GM18519 (cell line): ENCODE results near the gene BTLA.
"Not testable (repeated sequence)": the region's sequence is repeated elsewhere in the genome, so short reads cannot be mapped to it uniquely, and the experiment has no call there.

Source experiments
- ATAC-seq: cut with Tn5 transposase; IDR thresholded peaks from one replicate; pipeline ENCODE4 v1.9.1; 2021; ENCODE audit warnings: mild to moderate bottlenecking, moderate library complexity; ENCODE audit not compliant: unreplicated experiment, low FRiP score

The BTLA gene

GRCh38 chr3:112456147-112456546 lies 43.1 kb downstream of the BTLA start:
- ATAC-seq = no peak

GRCh38 chr3:112448939-112449338 lies 50.3 kb downstream of the BTLA start:
- no peak for ATAC-seq

DNA sequence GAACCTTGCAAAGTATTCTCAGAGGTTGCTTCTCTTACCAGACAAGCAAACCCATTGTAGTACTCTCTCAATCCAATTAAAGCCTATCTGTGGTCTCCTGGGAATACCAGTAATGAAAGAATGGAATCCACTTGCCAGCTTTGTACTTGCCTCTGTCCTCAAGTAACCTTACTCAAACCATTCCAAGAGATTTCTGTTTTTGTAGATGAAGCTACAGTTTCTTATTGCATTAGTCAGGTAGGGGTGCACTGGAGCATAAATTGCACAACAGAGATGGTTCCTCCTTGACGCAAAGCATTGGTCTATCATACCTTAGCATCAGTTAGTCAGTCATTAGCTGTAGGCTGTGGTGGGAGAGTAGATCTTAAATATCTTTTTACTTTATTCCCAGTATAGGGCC lies 52.9 kb downstream of the BTLA start:
- ATAC-seq = no peak

DNA sequence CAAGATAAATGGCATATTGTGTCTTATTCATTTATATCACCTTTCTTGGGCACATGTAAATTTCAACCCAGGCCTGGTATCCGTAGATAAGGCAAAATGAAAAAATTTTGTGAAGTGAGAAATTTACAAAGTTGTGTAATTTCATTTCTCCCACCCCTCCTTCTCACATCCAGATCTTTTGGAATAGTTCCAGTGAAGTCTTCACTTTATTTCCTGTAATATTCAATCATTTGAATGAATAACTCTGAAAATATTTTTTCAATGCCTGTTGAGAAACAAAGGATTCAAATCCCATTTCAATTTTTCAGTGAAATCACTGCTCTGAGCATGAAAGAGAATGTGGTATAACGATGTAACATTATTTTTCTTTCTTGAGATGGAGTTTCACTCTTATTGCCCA lies 53.4 kb downstream of the BTLA start:
- ATAC-seq = no peak

DNA sequence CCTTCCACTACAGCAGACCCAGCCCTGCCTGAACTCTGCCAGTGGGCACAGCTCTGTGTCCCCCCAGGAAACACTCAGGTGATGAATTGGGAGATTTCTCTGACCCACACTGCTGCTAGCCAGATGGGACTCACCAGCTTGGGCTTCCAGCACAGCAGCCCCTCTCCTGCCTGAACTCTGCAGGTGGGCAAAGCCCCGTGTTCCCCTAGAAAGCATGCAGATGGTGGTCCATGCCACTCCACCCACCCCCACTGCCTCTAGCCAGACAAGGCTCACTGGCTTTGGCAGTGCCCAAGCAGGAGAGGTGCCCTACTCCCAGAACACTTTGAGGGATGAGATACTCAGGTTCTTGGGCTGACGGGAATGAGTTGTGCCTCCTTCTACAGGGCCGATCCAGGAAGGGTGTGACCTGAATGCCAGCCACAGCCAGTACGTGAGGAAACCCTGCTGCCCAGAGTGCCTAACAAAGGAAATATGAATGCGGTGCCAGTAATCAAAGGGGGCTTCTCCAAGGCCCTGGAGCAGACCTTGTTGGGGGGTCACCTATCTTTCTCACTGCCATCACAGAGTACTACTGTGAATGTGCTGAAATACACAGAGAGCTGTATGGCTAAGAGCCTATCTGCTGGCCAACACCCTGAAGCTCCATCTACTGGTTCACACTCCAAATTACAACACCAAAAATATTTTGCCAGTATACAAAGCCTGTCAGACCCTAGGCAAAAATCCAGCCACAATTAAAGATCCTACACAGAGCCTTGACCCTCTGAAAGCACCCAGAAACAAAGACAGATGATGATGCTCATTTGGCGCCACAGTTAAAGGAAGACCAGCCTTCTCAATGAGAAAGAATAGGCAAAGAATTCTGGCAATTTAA lies 61.9 kb downstream of the BTLA start:
- peak; percentile 61 for ATAC-seq

GRCh38 chr3:112429960-112430359 lies 69.3 kb downstream of the BTLA start:
- ATAC-seq = no peak

DNA sequence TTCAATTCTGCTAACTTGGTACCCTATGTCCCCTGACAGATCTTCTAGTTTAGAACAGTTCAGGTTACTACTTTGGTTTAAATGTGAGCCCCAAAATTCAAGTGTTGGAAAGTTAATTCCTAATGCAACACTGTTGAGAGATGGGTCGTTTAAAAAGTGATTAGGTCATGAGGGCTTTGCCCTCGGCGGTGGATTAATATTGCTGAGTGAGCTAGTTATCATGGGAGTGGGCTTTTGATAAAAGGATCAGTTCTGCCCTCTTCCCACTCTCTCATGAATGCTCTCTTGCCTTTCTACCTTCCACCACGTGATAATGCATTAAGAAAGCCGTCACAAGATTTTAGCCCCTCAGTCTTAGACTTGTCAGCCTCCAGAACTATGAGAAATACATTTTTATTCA lies 72.1 kb downstream of the BTLA start:
- no peak for ATAC-seq

DNA sequence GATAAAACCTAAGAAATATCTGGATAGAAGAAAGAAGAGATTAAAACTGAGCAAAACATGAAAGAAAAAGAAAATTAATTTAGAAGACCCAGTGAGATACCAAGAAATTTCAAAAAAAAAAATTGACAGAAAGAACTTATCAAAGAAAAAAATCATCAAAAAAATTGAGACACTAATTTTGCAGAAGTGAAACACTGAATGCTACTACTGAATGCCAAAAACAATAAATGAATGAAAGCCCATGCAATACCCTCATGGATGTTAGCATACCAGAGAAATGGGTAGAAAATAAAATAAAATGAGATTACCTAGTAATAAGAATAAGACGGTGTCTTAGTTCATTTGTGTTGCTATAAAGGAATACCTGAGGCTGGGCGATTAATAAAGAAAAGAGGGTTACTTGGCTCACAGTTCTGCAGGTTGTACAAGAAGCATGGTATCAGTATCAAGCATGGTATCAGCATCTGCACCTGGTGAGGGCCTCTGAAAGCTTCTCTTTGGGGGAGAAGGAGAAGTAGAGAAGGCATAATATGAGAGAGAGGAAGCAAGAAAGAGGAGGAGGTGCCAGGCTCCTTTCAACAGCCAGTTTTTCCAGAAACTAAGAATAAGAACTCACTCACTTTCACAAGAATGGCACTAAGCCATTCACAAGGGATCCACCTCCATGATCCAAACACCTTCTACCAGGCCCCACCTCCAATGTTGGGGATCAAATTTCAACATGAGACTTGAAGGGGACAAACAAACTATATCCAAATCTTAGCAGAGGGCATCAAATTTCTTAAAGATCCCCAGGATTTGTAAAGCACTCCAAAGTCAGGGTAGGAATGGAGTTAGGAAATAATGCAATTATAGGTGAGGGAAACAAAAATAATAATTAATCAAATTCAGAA lies 73.2 kb downstream of the BTLA start:
- no peak for ATAC-seq

DNA sequence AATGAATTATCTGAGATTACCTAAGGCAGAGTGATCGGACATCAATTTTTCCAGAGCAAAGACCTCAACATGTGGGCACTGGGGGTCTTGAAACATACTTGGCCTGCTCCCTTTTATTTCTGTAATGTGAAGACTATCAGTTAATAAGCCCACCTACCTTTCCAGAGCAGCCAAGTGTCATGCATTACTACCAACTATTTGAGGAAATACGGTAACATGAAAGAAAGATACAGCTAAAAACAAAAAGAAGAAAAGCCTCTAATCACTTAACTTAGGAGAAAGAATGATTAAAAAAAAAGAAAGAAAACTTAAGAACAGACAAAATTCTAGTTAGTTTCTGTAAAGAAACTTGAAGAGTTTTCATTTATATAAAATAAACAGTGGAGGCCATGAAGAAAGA lies 73.9 kb downstream of the BTLA start:
- no peak for ATAC-seq

DNA sequence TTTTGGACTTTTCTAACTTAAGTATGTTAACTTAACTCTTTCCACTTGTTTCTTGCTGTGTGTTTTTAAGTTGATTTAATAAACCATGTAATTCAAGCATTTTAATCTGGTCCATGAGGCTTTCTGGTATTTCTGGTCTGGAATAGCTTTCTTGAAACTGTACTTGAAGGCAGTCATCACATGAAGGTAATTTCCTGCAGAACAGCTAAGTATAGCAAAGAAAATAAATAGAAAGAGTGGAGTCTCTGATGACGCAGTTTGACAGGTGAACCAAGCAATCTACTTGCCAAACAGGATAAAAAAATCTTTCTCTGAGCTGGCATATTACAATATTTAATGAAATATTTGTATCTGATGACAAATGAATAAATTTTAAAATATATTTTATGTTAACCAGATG lies 74.9 kb downstream of the BTLA start:
- ATAC-seq = no peak

DNA sequence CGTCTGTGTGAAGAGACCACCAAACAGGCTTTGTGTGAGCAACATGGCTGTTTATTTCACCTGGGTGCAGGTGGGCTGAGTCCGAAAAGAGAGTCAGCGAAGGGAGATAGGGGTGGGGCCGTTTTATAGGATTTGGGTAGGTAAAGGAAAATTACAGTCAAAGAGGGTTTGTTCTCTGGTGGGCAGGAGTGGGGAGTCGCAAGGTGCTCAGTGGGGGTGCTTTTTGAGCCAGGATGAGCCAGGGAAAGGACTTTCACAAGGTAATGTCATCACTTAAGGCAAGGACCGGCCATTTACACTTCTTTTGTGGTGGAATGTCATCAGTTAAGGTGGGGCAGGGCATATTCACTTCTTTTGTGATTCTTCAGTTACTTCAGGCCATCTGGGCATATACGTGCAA lies 76.4 kb downstream of the BTLA start:
- not testable (repeated sequence) for ATAC-seq

DNA sequence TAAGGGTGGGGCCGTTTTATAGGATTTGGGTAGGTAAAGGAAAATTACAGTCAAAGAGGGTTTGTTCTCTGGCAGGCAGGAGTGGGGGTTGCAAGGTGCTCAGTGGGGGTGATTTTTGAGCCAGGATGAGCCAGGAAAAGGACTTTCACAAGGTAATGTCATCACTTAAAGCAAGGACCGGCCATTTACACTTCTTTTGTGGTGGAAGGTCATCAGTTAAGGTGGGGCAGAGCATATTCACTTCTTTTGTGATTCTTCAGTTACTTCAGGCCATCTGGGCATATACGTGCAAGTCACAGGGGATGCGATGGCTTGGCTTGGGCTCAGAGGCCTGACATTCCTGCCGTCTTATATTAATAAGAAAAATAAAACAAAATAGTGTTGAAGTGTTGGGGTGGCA lies 80.7 kb downstream of the BTLA start:
- ATAC-seq = not testable (repeated sequence)

DNA sequence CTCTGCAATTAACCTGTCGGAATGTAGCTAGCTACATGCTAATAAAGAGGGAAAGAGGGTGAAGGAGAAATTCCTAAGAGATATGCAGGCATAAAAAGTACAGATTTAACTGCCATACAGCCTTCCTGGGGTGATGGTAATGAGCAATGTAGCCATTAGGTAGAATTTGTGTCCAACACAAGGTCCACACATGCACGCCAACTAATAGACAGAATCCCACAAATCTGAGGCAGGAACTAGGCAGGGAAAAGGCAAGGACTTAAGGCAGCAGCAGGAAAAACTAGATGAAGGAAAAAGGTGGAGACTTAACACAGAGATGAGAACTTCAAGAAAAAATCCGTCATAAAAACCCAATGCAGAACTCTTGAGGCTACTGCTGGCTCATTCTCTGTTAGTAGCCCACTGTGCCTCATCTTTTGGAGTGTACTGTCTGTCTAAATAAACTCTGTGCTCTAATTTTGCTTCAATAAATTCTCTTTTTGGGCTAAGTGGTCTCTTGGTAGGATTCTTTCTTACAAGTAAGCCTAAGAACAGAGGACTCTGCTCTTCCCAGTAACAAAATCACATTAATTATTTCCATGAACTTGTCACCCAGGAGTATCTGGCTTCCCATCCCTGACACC lies 81.5 kb downstream of the BTLA start:
- no peak for ATAC-seq

GRCh38 chr3:112416391-112417212 lies 82.7 kb downstream of the BTLA start:
- ATAC-seq = no peak

DNA sequence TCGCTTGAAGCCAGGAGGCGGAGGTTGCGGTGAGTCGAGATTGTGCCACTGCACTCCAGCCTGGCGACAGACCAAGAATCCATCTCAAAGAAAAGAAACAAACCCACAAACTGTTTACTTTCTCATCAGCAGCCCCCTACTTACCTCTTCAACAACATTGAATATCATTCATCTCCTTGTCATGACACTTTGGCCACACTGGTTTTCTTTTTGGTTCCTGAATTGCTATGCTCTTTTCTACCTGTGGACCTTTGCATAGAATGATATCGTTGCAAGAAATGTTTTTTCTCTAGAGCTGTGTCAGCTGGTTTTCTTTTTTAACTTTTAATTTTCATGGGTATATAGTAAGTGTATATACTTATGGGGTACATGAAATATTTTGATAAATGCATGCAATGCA lies 83.9 kb downstream of the BTLA start:
- no peak for ATAC-seq
